IMR-90 (cell line): Measurements from ENCODE around the gene CD8B2. TPM values are rescaled to one million over a fixed set of nuclear protein-coding genes. Genes with fewer than 3 reads are reported as not detected.

Source experiments
- ATAC-seq: fragments of 200-7000 bp; cut with Tn5 transposase; 2 replicates; pipeline ENCODE4 v1.9.1; 2020; ENCODE audit warnings: low read depth, mild to moderate bottlenecking, moderate library complexity
- BruUV-seq: library from RNA; stranded (reverse); fragments of 400-500 nt; replicated peaks from 2 replicates; lab custom pipeline; 2021; lab: Mats Ljungman, UMichigan
- CTCF ChIA-PET: fragments of 300-600 bp; formaldehyde crosslinking; extraction: SDS; loops from one replicate; lab custom pipeline; 2021; ENCODE audit warnings: antibody characterized with exemption; lab: Yijun Ruan, JAX
- POLR2A ChIA-PET: fragments of 300-600 bp; sonication (Branson Sonifier 250); formaldehyde crosslinking; loops from one replicate; lab custom pipeline; 2022; ENCODE audit warnings: antibody characterized with exemption; ENCODE audit not compliant: unreplicated experiment; lab: Charles Lee
- DNase-seq: peaks from one replicate; pipeline ENCODE4 v3.0.0; 2013
- H2AFZ ChIP-seq: replicated peaks from 2 replicates; pipeline ENCODE3; 2013; ENCODE audit warnings: low read length, mild to moderate bottlenecking; ENCODE audit not compliant: poor library complexity
- H2AK5ac ChIP-seq: 2 replicates; pipeline ENCODE4 v1.6.1; 2013; ENCODE audit warnings: low read depth, low read length, inconsistent platforms
- H2AK9ac ChIP-seq: replicated peaks from 2 replicates; pipeline ENCODE3; 2013; ENCODE audit warnings: mild to moderate bottlenecking, low read depth, low read length, moderate library complexity; ENCODE audit not compliant: poor library complexity
- H2BK120ac ChIP-seq: 2 replicates; pipeline ENCODE4 v1.6.1; 2013; ENCODE audit warnings: low read depth, low read length, inconsistent platforms
- H2BK15ac ChIP-seq: 3 replicates; pipeline ENCODE4 v1.6.1; 2013; ENCODE audit warnings: low read depth, low read length, inconsistent platforms
- H2BK20ac ChIP-seq: 2 replicates; pipeline ENCODE4 v1.6.1; 2013; ENCODE audit warnings: low read depth, mild to moderate bottlenecking, inconsistent platforms, low read length, moderate library complexity
- H2BK5ac ChIP-seq: 2 replicates; pipeline ENCODE4 v1.6.1; 2013; ENCODE audit warnings: mild to moderate bottlenecking, low read depth, low read length, inconsistent platforms; ENCODE audit not compliant: poor library complexity, severe bottlenecking
- H3K14ac ChIP-seq: replicated peaks from 2 replicates; pipeline ENCODE4 v1.6.1; 2013; ENCODE audit warnings: low read depth, low read length, inconsistent platforms
- H3K18ac ChIP-seq: 2 replicates; pipeline ENCODE4 v1.6.1; 2013; ENCODE audit warnings: low read depth, low read length, control low read depth
- H3K23ac ChIP-seq: 2 replicates; pipeline ENCODE4 v1.6.1; 2013; ENCODE audit warnings: low read depth, low read length, inconsistent platforms
- H3K27ac ChIP-seq: 2 replicates; pipeline ENCODE4 v1.5.1; 2013; ENCODE audit warnings: mild to moderate bottlenecking, control low read depth, low read length; ENCODE audit not compliant: insufficient read depth
- H3K27me3 ChIP-seq: 2 replicates; pipeline ENCODE4 v1.6.1; 2013; ENCODE audit warnings: low read length; ENCODE audit not compliant: control insufficient read depth, insufficient read depth
- H3K36me3 ChIP-seq: 2 replicates; pipeline ENCODE4 v1.6.1; 2013; ENCODE audit warnings: low read length, mixed read lengths; ENCODE audit not compliant: control insufficient read depth, insufficient read depth
- H3K4ac ChIP-seq: 2 replicates; pipeline ENCODE4 v1.6.1; 2013; ENCODE audit warnings: low read depth, low read length, inconsistent platforms
- H3K4me1 ChIP-seq: 2 replicates; pipeline ENCODE4 v1.6.1; 2013; ENCODE audit warnings: low read length, mixed read lengths; ENCODE audit not compliant: control insufficient read depth, insufficient read depth
- H3K4me2 ChIP-seq: 2 replicates; pipeline ENCODE4 v1.6.1; 2013; ENCODE audit warnings: low read depth, mild to moderate bottlenecking, control low read depth, low read length, moderate library complexity
- H3K4me3 ChIP-seq: 2 replicates; pipeline ENCODE4 v1.5.1; 2013; ENCODE audit warnings: low read depth, mild to moderate bottlenecking, control low read depth, low read length, moderate library complexity; ENCODE audit not compliant: insufficient read depth
- H3K56ac ChIP-seq: 2 replicates; pipeline ENCODE4 v1.6.1; 2013; ENCODE audit warnings: low read length, inconsistent platforms; ENCODE audit not compliant: insufficient read depth; ENCODE audit errors: extremely low read depth
- H3K79me1 ChIP-seq, 2 experiments: 2 replicates each; pipeline ENCODE4 v1.6.1; 2013; ENCODE audit warnings: low read length in 2 of 2, inconsistent platforms in 1 of 2, low read depth in 1 of 2
- H3K9ac ChIP-seq: 2 replicates; pipeline ENCODE4 v1.6.1; 2013; ENCODE audit warnings: low read depth, low read length, control low read depth
- H3K9me1 ChIP-seq: 2 replicates; pipeline ENCODE4 v1.6.1; 2013; ENCODE audit warnings: low read length, inconsistent platforms; ENCODE audit not compliant: insufficient read depth
- H3K9me3 ChIP-seq: 2 replicates; pipeline ENCODE4 v1.6.1; 2013; ENCODE audit warnings: low read length; ENCODE audit not compliant: control insufficient read depth, insufficient read depth
- H4K20me1 ChIP-seq: 2 replicates; pipeline ENCODE4 v1.6.1; 2013; ENCODE audit warnings: low read length, inconsistent platforms; ENCODE audit not compliant: insufficient read depth
- H4K5ac ChIP-seq: 2 replicates; pipeline ENCODE4 v1.6.1; 2013; ENCODE audit warnings: mild to moderate bottlenecking, low read depth, low read length, control low read depth
- H4K8ac ChIP-seq, 2 experiments: 2 replicates each; pipeline ENCODE4 v1.6.1; 2013; ENCODE audit warnings: low read depth in 2 of 2, low read length in 2 of 2, control low read depth in 1 of 2, inconsistent platforms in 1 of 2
- H4K91ac ChIP-seq: 2 replicates; pipeline ENCODE4 v1.6.1; 2013; ENCODE audit warnings: low read depth, low read length, inconsistent platforms; ENCODE audit not compliant: insufficient read depth
- CHD1 ChIP-seq: IDR thresholded peaks from 2 replicates; pipeline ENCODE4 v1.6.1; 2012; ENCODE audit warnings: low read depth, low read length, improper control_type of control experiment
- WGBS, 2 experiments: methylation state at CpG; one replicate each; pipeline versions ENCODE4 v1.1.5 to v1.1.7; 2013; ENCODE audit warnings: missing lambda C conversion rate in 2 of 2; ENCODE audit not compliant: insufficient read length in 1 of 2; ENCODE audit errors: extremely low coverage in 2 of 2; 5-methylcytosine and 5-hydroxymethylcytosine counted together
- dilution Hi-C: fragments of 300-500 bp; cut with HindIII; formaldehyde crosslinking; loops from one replicate; pipeline ENCODE4 v1.14.3; 2018; ENCODE audit warnings: low sequenced_read_pairs; ENCODE audit not compliant: unreplicated experiment
- in situ Hi-C: fragments of 300-500 bp; cut with MboI; formaldehyde crosslinking; loops from 3 replicates; pipeline ENCODE4 v1.14.3; 2019; ENCODE audit warnings: low sequenced_read_pairs, inconsistent platforms, mixed read lengths
- intact Hi-C: fragments of 100-400 bp; cut with micrococcal nuclease; formaldehyde crosslinking; loops from 2 replicates; pipeline ENCODE4 v1.10.0; 2022
- polyA plus RNA-seq, 3 experiments: library from polyadenylated mRNA; depleted of rRNA; stranded (reverse); fragments of >200 nt; gene quantifications; 2 replicates each; pipeline ENCODE4 v1.2.3, GENCODE V29; 2012; ENCODE audit warnings: low replicate concordance in 1 of 3
- total RNA-seq: library from RNA; depleted of rRNA; stranded (reverse); fragments of >200 nt; gene quantifications from 2 replicates; pipeline ENCODE4 v1.2.3, GENCODE V29; 2012

The CD8B2 gene
- total and polyA plus RNA-seq, 2 of the 4 experiments (the other 2 are of a cell fraction): not detected

GRCh38 chr2:106552921-106553320 is 65.8 kb downstream of the CD8B2 start:
- Histone ChIP-seq H3K56ac (no peak overlapping the region), H3K18ac (no peak overlapping the region), H3K9me1 (no peaks in the 10 kb centered on the region), H3K4ac (no peak overlapping the region), H3K23ac (no peak overlapping the region), H3K9me3 (no peaks in the 10 kb centered on the region), H2BK15ac (no peak overlapping the region), H2AK5ac (no peak overlapping the region), H3K36me3 (no peaks in the 10 kb centered on the region), H2BK20ac (no peak overlapping the region), H3K4me2 (no peak overlapping the region), H2AK9ac (no peak overlapping the region), H3K4me1 (no peaks in the 10 kb centered on the region), H3K14ac (no peak overlapping the region), H3K79me1 (no peaks in the 10 kb centered on the region), H4K20me1 (no peaks in the 10 kb centered on the region), H3K9ac (no peak overlapping the region), H2BK120ac (no peak overlapping the region), H2BK5ac (no peak overlapping the region), H4K8ac (no peak overlapping the region), H4K5ac (no peak overlapping the region), H3K27me3 (no peaks in the 10 kb centered on the region), H3K4me3 (no peak overlapping the region), H3K27ac (no peak overlapping the region), H4K91ac (no peak overlapping the region), H2AFZ (no peak overlapping the region)
- intact Hi-C loops: no loop called here
- no peak for TF ChIP-seq CHD1
- ChIA-PET POLR2A (no interaction called here), CTCF (no interaction called here)
- ATAC-seq (no peak), DNase-seq (no peak)
- no TSS peak for BruUV-seq
- in situ Hi-C loops: no loop called here
- no CpG with 5 or more reads among the region's 6 CpGs for WGBS, 2 experiments
- dilution Hi-C loops: no loop called here
